WERI-Rb-1 (cell line): ENCODE data around the gene GMEB2.
A peak's percentile ranks its signal among the peaks of the same experiment; 100 is the strongest.

Source experiments
- DNase-seq: peaks from one replicate; pipeline ENCODE4 v3.0.0-alpha.2; 2020
- H3K27ac ChIP-seq: fragments of 250-450 bp; sonication (Bioruptor Pico); 2 replicates; pipeline ENCODE4 v1.5.1; 2020; ENCODE audit warnings: mild to moderate bottlenecking, moderate library complexity
- H3K27me3 ChIP-seq: fragments of 250-450 bp; sonication (Bioruptor Pico); 2 replicates; pipeline ENCODE4 v1.5.1; 2021; ENCODE audit warnings: mild to moderate bottlenecking, low read depth, moderate library complexity; ENCODE audit not compliant: insufficient read depth, severe bottlenecking
- H3K36me3 ChIP-seq: fragments of 250-450 bp; sonication (Bioruptor Pico); 2 replicates; pipeline ENCODE4 v1.5.1; 2020; ENCODE audit warnings: mild to moderate bottlenecking, moderate library complexity
- H3K4me3 ChIP-seq: 2 replicates; pipeline ENCODE4 v1.5.1; 2011; ENCODE audit warnings: low read depth, mild to moderate bottlenecking, control low read depth, low read length
- H3K9me3 ChIP-seq: fragments of 250-450 bp; sonication (Bioruptor Pico); 2 replicates; pipeline ENCODE4 v1.5.1; 2021; ENCODE audit warnings: mild to moderate bottlenecking, moderate library complexity; ENCODE audit not compliant: severe bottlenecking
- TF ChIP-seq, protein P1 (sequence below): IDR thresholded peaks from 2 replicates; pipeline ENCODE4 v1.5.1; 2011; ENCODE audit warnings: low read depth, mild to moderate bottlenecking, control low read depth, inconsistent platforms, low read length

GMEB2 gene

DNA sequence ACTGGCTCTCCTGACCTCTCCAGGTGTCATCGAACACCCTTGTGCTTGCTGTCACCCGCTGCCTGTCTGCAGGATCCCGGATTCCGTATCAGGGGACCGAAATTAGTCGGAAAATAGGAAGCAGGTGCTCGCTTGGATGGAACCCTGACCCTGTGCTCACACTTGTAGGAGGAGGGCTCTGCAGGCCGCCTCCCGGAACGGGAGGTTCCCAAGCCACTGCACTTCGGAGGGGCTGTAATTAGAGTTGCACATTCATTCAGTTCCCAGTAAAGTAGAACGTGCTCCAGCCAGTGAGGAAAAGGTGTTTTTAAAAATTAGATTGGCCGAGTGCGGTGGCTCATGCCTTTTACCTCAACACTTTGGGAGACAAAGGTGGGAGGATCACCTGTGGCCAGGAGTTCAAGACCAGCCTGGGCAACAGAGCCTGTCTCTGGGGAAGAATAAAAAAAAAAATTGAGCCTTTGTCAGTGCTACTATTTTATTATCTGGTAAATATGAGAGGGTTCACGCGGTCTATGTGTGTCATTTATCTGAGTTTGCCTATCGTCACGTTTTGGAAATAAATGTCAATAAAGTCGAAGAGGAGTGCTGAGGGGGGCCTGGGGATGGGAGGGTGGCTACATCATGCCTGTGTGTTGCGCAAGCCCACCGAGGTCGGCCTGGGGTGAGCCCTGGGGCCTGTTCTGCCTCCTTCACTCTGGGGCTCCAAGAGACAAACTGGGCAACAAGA, 1.5 kb upstream of the GMEB2 start:
- H3K36me3 ChIP-seq, result peaks cover 12% of the 10 kb centered on the region
- H3K9me3 ChIP-seq, result peaks cover 3% of the 10 kb centered on the region
- peak overlapping the region; percentile 64 for H3K4me3 ChIP-seq
- DNase-seq, result peak; percentile 71
- TF ChIP-seq, protein P1, sequence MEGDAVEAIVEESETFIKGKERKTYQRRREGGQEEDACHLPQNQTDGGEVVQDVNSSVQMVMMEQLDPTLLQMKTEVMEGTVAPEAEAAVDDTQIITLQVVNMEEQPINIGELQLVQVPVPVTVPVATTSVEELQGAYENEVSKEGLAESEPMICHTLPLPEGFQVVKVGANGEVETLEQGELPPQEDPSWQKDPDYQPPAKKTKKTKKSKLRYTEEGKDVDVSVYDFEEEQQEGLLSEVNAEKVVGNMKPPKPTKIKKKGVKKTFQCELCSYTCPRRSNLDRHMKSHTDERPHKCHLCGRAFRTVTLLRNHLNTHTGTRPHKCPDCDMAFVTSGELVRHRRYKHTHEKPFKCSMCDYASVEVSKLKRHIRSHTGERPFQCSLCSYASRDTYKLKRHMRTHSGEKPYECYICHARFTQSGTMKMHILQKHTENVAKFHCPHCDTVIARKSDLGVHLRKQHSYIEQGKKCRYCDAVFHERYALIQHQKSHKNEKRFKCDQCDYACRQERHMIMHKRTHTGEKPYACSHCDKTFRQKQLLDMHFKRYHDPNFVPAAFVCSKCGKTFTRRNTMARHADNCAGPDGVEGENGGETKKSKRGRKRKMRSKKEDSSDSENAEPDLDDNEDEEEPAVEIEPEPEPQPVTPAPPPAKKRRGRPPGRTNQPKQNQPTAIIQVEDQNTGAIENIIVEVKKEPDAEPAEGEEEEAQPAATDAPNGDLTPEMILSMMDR, result no peak
- H3K27ac ChIP-seq, result peak overlapping the region; percentile 99
- no peaks in the 10 kb centered on the region for H3K27me3 ChIP-seq

- peak overlapping the region; percentile 99 for H3K27ac ChIP-seq
- no peaks in the 10 kb centered on the region for H3K27me3 ChIP-seq
- no peak for DNase-seq
- peaks cover 12% of the 10 kb centered on the region for H3K36me3 ChIP-seq
- H3K9me3 ChIP-seq, result peaks cover 3% of the 10 kb centered on the region
- TF ChIP-seq, protein P1, result no peak
- H3K4me3 ChIP-seq, result peak overlapping the region; percentile 64
Measured at GRCh38 chr20:63627751-63628245, 897 bp upstream of the GMEB2 start.

DNA sequence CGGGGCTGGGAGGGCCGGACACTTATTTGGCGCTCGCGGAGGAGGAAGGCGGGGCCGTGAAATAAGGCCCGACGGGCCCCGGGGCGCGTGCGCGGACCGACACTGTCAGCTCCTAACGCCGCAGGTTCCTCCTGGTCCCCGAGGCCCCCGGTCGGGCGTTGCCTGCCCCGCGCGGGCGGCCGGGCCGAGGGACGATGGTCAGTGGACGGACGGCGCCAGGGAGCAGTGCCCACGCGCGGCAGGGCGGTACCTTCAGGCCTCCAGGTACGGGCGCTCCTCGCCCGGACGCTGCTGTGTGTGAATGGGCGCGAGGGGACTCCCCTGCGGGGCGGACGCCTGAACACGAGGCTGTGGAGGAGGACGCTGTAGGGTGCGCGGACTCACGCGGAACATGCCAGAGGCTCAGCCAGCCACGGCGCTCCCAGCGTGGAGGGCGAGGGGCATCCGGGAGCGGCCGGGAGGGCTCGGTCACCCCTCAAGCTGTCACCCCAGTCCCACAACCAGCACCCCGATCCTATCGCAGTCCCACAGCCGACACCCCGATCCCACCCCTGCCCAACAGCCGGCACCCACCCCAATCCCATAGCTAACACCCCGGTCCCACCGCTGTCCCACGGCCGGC, 339 bp upstream of the GMEB2 start:
- DNase-seq, result peak; percentile 93
- Histone ChIP-seq H3K27ac (peak overlapping the region; percentile 99), H3K27me3 (no peaks in the 10 kb centered on the region)

GRCh38 chr20:63625771-63626423, 1.0 kb downstream of the GMEB2 start:
- peaks cover 12% of the 10 kb centered on the region for H3K36me3 ChIP-seq
- H3K27ac ChIP-seq, result peak overlapping the region; percentile 99
- H3K9me3 ChIP-seq, result peaks cover 3% of the 10 kb centered on the region
- TF ChIP-seq, protein P1, result no peak
- no peak for DNase-seq
- peak overlapping the region; percentile 66 for H3K4me3 ChIP-seq
- no peaks in the 10 kb centered on the region for H3K27me3 ChIP-seq

More for the DNA sequence above, 339 bp upstream of the GMEB2 start:
- TF ChIP-seq, protein P1, result no peak
- Histone ChIP-seq H3K9me3 (peaks cover 3% of the 10 kb centered on the region), H3K4me3 (peak overlapping the region; percentile 64), H3K36me3 (peaks cover 12% of the 10 kb centered on the region)

- Histone ChIP-seq H3K9me3 (peaks cover 3% of the 10 kb centered on the region), H3K4me3 (no peak overlapping the region), H3K27me3 (no peaks in the 10 kb centered on the region), H3K27ac (no peak overlapping the region), H3K36me3 (peaks cover 12% of the 10 kb centered on the region)
- TF ChIP-seq, protein P1, result peak; percentile 26; the same call in 1 of the 2 replicates
- DNase-seq, result no peak
Measured at GRCh38 chr20:63624486-63624885, 2.4 kb downstream of the GMEB2 start.
